SJCRH30 (cell line): ENCODE measurements around the gene ERCC8. TPM values are rescaled to one million over a fixed set of nuclear protein-coding genes. Genes with fewer than 3 reads are reported as not detected.

Experiments used
- DNase-seq, 2 experiments: peaks; one replicate each; pipeline ENCODE4 v3.0.0-alpha.2; 2015 to 2020
- H3K27ac ChIP-seq: fragments of 250-450 bp; sonication (Bioruptor Pico); 2 replicates; pipeline ENCODE4 v1.5.1; 2020; ENCODE audit warnings: mild to moderate bottlenecking, moderate library complexity
- H3K27me3 ChIP-seq: fragments of 250-450 bp; sonication (Bioruptor Pico); 2 replicates; pipeline ENCODE4 v1.5.1; 2020; ENCODE audit warnings: mild to moderate bottlenecking, moderate library complexity
- H3K36me3 ChIP-seq: fragments of 250-450 bp; sonication (Bioruptor Pico); 2 replicates; pipeline ENCODE4 v1.5.1; 2020; ENCODE audit warnings: mild to moderate bottlenecking, moderate library complexity
- H3K4me1 ChIP-seq: fragments of 250-450 bp; sonication (Bioruptor Pico); 2 replicates; pipeline ENCODE4 v1.5.1; 2020; ENCODE audit warnings: mild to moderate bottlenecking, moderate library complexity
- H3K4me3 ChIP-seq: fragments of 250-450 bp; sonication (Bioruptor Pico); 2 replicates; pipeline ENCODE4 v1.5.1; 2020; ENCODE audit warnings: mild to moderate bottlenecking, moderate library complexity
- H3K9me3 ChIP-seq: fragments of 250-450 bp; sonication (Bioruptor Pico); replicated peaks from 2 replicates; pipeline ENCODE4 v1.5.1; 2020; ENCODE audit warnings: mild to moderate bottlenecking, moderate library complexity
- total RNA-seq: library from RNA; depleted of rRNA; stranded (reverse); fragments of >200 nt; shearing (Covaris generic); gene quantifications from 2 replicates; pipeline ENCODE4 v1.2.3, GENCODE V29; 2014; rRNA removed

The ERCC8 gene
- total RNA-seq, 1 experiment from 2014 or later, result 29.9 TPM

- H3K27ac ChIP-seq, result no peak overlapping the region
- no peaks in the 10 kb centered on the region for H3K36me3 ChIP-seq
- no peaks in the 10 kb centered on the region for H3K27me3 ChIP-seq
- no peaks in the 10 kb centered on the region for H3K4me1 ChIP-seq
- DNase-seq, result no peak
- H3K9me3 ChIP-seq, result no peaks in the 10 kb centered on the region
- H3K4me3 ChIP-seq, result no peak overlapping the region
Observed at GRCh38 chr5:60835554-60835953, 109.3 kb downstream of the ERCC8 start.

GRCh38 chr5:60833520-60833919, 111.3 kb downstream of the ERCC8 start:
- no peaks in the 10 kb centered on the region for H3K4me1 ChIP-seq
- H3K4me3 ChIP-seq, result no peak overlapping the region
- no peaks in the 10 kb centered on the region for H3K9me3 ChIP-seq
- no peak for DNase-seq
- H3K27me3 ChIP-seq, result no peaks in the 10 kb centered on the region
- H3K36me3 ChIP-seq, result no peaks in the 10 kb centered on the region
- H3K27ac ChIP-seq, result no peak overlapping the region

- no peak overlapping the region for H3K4me3 ChIP-seq
- H3K4me1 ChIP-seq, result no peaks in the 10 kb centered on the region
- H3K27ac ChIP-seq, result no peak overlapping the region
- H3K9me3 ChIP-seq, result no peaks in the 10 kb centered on the region
- no peaks in the 10 kb centered on the region for H3K36me3 ChIP-seq
- no peaks in the 10 kb centered on the region for H3K27me3 ChIP-seq
- no peak for DNase-seq
Observed at GRCh38 chr5:60830581-60831127, 114.2 kb downstream of the ERCC8 start.

- no peak for DNase-seq
- no peaks in the 10 kb centered on the region for H3K9me3 ChIP-seq
- no peaks in the 10 kb centered on the region for H3K4me1 ChIP-seq
- no peaks in the 10 kb centered on the region for H3K27me3 ChIP-seq
- H3K36me3 ChIP-seq, result no peaks in the 10 kb centered on the region
- H3K27ac ChIP-seq, result no peak overlapping the region
- no peak overlapping the region for H3K4me3 ChIP-seq
Observed at GRCh38 chr5:60829490-60830266, 115.2 kb downstream of the ERCC8 start.

GRCh38 chr5:60827201-60827600, 117.7 kb downstream of the ERCC8 start:
- Histone ChIP-seq H3K36me3 (no peaks in the 10 kb centered on the region), H3K4me1 (no peaks in the 10 kb centered on the region), H3K9me3 (no peaks in the 10 kb centered on the region), H3K27me3 (no peaks in the 10 kb centered on the region), H3K4me3 (no peak overlapping the region), H3K27ac (no peak overlapping the region)
- DNase-seq, result no peak

- no peak for DNase-seq
Observed at GRCh38 chr5:60826653-60827052, 118.2 kb downstream of the ERCC8 start.

More at GRCh38 chr5:60826653-60827052, 118.2 kb downstream of the ERCC8 start:
- Histone ChIP-seq H3K27ac (no peak overlapping the region), H3K9me3 (no peaks in the 10 kb centered on the region), H3K4me1 (no peaks in the 10 kb centered on the region), H3K4me3 (no peak overlapping the region), H3K36me3 (no peaks in the 10 kb centered on the region), H3K27me3 (no peaks in the 10 kb centered on the region)

Other genes with a start within 250 kb of the ERCC8 start
- gene DEPDC1B, start 244.9 kb downstream of the ERCC8 start, total RNA-seq, result 31.4 and 33.9 TPM in 2 replicates
- 0.77 and 1.9 TPM in 2 replicates for gene ELOVL7, start 100.8 kb downstream of the ERCC8 start, total RNA-seq
- gene NDUFAF2, start 135 bp upstream of the ERCC8 start, total RNA-seq, result 53.2 and 59.8 TPM in 2 replicates
- gene SMIM15, start 217.4 kb upstream of the ERCC8 start, total RNA-seq, result 50.8 and 60.5 TPM in 2 replicates